OCI-LY7 (cell line): ENCODE measurements around the gene CCDC117.

Experiments used
- CTCF ChIP-seq: fragments of 200-600 bp; sonication (generic); conservative IDR thresholded peaks from 2 replicates; pipeline ENCODE4 v1.5.1; 2014; ENCODE audit warnings: mild to moderate bottlenecking, antibody characterized with exemption, low read length, moderate library complexity, mixed read lengths
- EZH2phosphoT487 ChIP-seq: fragments of 200-600 bp; sonication (generic); IDR thresholded peaks from 2 replicates; pipeline ENCODE4 v1.6.1; 2018; ENCODE audit warnings: low read depth, borderline replicate concordance, mild to moderate bottlenecking, mixed run types, antibody characterized with exemption, low read length, moderate library complexity, mixed read lengths

DNA sequence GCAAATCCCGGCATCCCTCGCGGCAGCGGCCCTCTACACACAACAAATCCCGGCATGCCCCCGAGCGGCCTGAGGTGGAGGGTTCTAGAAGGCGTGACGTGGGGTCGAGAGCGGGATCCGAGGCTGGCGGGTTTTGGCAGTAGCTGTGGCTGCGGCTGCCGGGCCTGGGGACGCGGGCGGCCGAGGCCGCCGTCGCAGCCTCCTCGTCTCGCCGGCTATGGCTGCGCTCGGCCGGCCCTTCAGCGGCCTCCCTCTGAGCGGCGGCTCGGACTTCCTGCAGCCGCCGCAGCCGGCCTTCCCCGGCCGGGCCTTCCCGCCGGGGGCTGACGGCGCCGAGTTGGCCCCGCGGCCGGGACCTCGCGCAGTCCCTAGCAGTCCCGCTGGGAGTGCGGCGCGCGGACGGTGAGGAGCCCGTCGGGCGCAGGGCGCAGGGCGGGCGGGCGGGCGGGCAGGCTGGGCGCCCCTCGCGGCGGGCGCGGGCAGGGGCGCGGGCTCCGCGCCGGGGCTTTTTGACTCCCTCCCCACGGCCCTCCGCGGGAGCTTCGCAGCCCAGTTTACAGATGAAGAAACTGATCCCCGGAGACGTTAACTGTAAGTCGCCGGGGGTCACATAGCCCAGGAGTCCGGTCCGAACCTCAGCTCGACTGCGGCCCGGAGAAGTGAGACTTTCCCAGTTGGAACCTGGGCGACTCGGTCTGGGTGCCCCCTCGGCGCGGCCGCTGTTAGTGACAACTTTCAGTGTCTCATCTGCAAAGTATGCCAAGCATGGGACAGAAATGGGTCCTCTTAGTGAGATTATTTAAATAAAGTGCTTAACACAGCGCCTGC lies at the start of gene CCDC117:
- TF ChIP-seq CTCF (0 out of 2 replicates have a peak, but pooled peaks have one; percentile 28), EZH2phosphoT487 (no peak)
